Measurements from ENCODE around the gene TMEM163.

GRCh38 chr2:134438371-134438770 lies 280.4 kb downstream of the TMEM163 start:
- no peak for TF ChIP-seq CTCF (IDR thresholded peaks at IDR 0.05)
- no peak for TF ChIP-seq EP300 (IDR thresholded peaks at IDR 0.05)
- no peak for TF ChIP-seq POLR2A (IDR thresholded peaks at IDR 0.05)
